HAP-1 (cell line): ENCODE data around the gene DOCK8.
A peak's percentile ranks its signal among the peaks of the same experiment; 100 is the strongest.

ENCODE experiments used
- DNase-seq, 2 experiments: peaks; one replicate each; pipeline ENCODE4 v3.0.0-alpha.2; 2016 to 2020; ENCODE audit warnings: low spot score in 2 of 2
- H3K27me3 ChIP-seq: fragments of 250-450 bp; sonication (Bioruptor Pico); 2 replicates; pipeline ENCODE4 v1.5.1; 2020; ENCODE audit warnings: low read depth, mild to moderate bottlenecking, moderate library complexity
- H3K36me3 ChIP-seq: fragments of 250-450 bp; sonication (Bioruptor Pico); replicated peaks from 2 replicates; pipeline ENCODE4 v1.5.1; 2020; ENCODE audit warnings: mild to moderate bottlenecking
- H3K4me1 ChIP-seq: fragments of 250-450 bp; sonication (Bioruptor Pico); 2 replicates; pipeline ENCODE4 v1.5.1; 2020; ENCODE audit warnings: mild to moderate bottlenecking
- H3K4me3 ChIP-seq: fragments of 250-450 bp; sonication (Bioruptor Pico); 2 replicates; pipeline ENCODE4 v1.5.1; 2020; ENCODE audit warnings: mild to moderate bottlenecking, moderate library complexity
- H3K9me3 ChIP-seq: fragments of 250-450 bp; sonication (Bioruptor Pico); 2 replicates; pipeline ENCODE4 v1.5.1; 2020; ENCODE audit warnings: mild to moderate bottlenecking, moderate library complexity
- in situ Hi-C: fragments of 300-500 bp; cut with MboI; formaldehyde crosslinking; loops from 3 replicates; pipeline ENCODE4 v1.14.3; 2020; ENCODE audit warnings: low sequenced_read_pairs, inconsistent platforms, mixed read lengths

The DOCK8 gene

GRCh38 chr9:426976-427375, 212.3 kb downstream of the DOCK8 start:
- in situ Hi-C loops = no loop called here
- no peak overlapping the region for H3K4me3 ChIP-seq
- H3K36me3 ChIP-seq = no peaks in the 10 kb centered on the region
- no peaks in the 10 kb centered on the region for H3K9me3 ChIP-seq
- DNase-seq = no peak
- no peaks in the 10 kb centered on the region for H3K27me3 ChIP-seq
- no peaks in the 10 kb centered on the region for H3K4me1 ChIP-seq

DNA sequence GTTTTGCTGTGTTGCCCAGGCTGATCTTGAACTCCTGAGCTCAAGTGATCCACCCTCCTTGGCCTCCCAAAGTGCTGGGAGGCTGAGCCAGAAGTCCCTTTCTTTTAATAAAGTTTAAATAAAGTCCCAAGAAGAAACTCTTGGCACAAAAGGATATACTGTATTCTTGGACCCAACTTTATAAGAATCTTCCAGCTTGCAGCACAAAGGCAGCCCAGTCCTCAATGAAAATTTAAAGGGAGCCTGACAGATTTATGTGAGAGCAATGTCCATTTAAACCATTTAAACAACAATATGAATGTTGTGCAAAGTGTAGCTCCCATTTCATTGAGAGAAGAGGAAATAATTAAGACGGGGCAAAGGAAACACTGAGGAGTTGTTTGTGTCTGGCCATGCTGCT, 217.0 kb downstream of the DOCK8 start:
- no peaks in the 10 kb centered on the region for H3K27me3 ChIP-seq
- in situ Hi-C loops = no loop called here
- H3K36me3 ChIP-seq = no peaks in the 10 kb centered on the region
- no peaks in the 10 kb centered on the region for H3K9me3 ChIP-seq
- H3K4me1 ChIP-seq = no peaks in the 10 kb centered on the region
- no peak overlapping the region for H3K4me3 ChIP-seq
- DNase-seq = no peak

GRCh38 chr9:436482-436881, 221.8 kb downstream of the DOCK8 start:
- no peak for DNase-seq
- in situ Hi-C loops = no loop called here
- H3K4me1 ChIP-seq = no peaks in the 10 kb centered on the region

GRCh38 chr9:437066-437465, 222.4 kb downstream of the DOCK8 start:
- Histone ChIP-seq H3K4me3 (no peak overlapping the region), H3K27me3 (no peaks in the 10 kb centered on the region), H3K9me3 (no peaks in the 10 kb centered on the region), H3K36me3 (no peaks in the 10 kb centered on the region), H3K4me1 (no peaks in the 10 kb centered on the region)
- in situ Hi-C loops = no loop called here
- DNase-seq = no peak

More at GRCh38 chr9:436482-436881, 221.8 kb downstream of the DOCK8 start:
- no peaks in the 10 kb centered on the region for H3K9me3 ChIP-seq
- H3K27me3 ChIP-seq = no peaks in the 10 kb centered on the region
- no peaks in the 10 kb centered on the region for H3K36me3 ChIP-seq
- H3K4me3 ChIP-seq = no peak overlapping the region

DNA sequence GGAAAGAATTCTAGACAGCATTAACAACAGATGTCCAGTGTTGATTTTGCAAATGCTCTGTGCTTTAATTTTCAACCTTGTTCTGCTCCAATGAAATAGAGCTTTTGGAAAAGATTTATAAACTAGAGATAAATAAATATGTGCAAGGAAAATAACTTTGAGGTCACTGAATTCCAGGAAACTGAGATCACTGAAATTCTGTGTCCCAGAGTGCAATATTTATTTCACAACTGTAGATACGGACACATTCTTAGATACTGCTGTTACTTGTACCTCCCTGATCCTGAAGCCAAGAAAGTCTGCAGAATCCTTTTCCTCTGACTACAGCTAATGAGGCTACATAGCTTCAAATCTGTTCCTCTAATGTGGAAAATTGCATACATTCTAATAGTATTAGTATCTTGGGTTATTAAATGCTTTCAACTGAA, 222.9 kb downstream of the DOCK8 start:
- Histone ChIP-seq H3K4me3 (no peak overlapping the region), H3K27me3 (no peaks in the 10 kb centered on the region), H3K36me3 (no peaks in the 10 kb centered on the region), H3K4me1 (no peaks in the 10 kb centered on the region), H3K9me3 (no peaks in the 10 kb centered on the region)
- DNase-seq = no peak
- in situ Hi-C loops = no loop called here

- in situ Hi-C loops = no loop called here
These were observed 223.4 kb downstream of the DOCK8 start for GRCh38 chr9:438066-438465.

GRCh38 chr9:438961-439768, 224.5 kb downstream of the DOCK8 start:
- no peak overlapping the region for H3K4me3 ChIP-seq
- in situ Hi-C loops = no loop called here
- no peaks in the 10 kb centered on the region for H3K36me3 ChIP-seq
- DNase-seq = no peak
- H3K4me1 ChIP-seq = no peaks in the 10 kb centered on the region
- no peaks in the 10 kb centered on the region for H3K27me3 ChIP-seq
- no peaks in the 10 kb centered on the region for H3K9me3 ChIP-seq

More at GRCh38 chr9:438066-438465, 223.4 kb downstream of the DOCK8 start:
- H3K4me1 ChIP-seq = no peaks in the 10 kb centered on the region
- no peaks in the 10 kb centered on the region for H3K36me3 ChIP-seq
- no peak for DNase-seq
- H3K9me3 ChIP-seq = no peaks in the 10 kb centered on the region
- H3K27me3 ChIP-seq = no peaks in the 10 kb centered on the region
- no peak overlapping the region for H3K4me3 ChIP-seq

GRCh38 chr9:441126-441525, 226.5 kb downstream of the DOCK8 start:
- Histone ChIP-seq H3K4me1 (peaks cover 7% of the 10 kb centered on the region), H3K36me3 (no peaks in the 10 kb centered on the region), H3K27me3 (no peaks in the 10 kb centered on the region), H3K9me3 (no peaks in the 10 kb centered on the region), H3K4me3 (no peak overlapping the region)
- DNase-seq = no peak
- in situ Hi-C loops = no loop called here

DNA sequence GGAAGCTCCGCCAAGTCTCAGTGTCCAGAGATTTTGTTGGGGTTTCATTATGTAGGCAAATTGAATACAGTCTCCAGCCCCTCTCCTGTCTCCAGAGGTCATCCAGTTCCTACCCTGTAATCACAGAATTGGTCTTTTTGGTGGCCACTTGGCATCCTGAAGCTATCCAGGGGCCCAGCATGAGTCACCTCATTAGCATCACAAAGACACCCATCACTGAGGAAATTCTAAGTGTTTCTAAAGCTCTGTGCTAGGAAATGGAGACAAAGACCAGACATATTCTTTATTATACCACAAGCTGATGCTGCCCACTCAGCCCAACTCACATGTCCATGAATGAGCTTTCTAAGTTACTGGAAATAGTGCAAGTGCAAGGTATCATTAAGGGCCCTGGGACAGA, 229.9 kb downstream of the DOCK8 start:
- Histone ChIP-seq H3K4me1 (peaks cover 7% of the 10 kb centered on the region), H3K27me3 (no peaks in the 10 kb centered on the region), H3K9me3 (no peaks in the 10 kb centered on the region), H3K36me3 (no peaks in the 10 kb centered on the region), H3K4me3 (no peak overlapping the region)
- peak; percentile 63 for DNase-seq
- in situ Hi-C loops = no loop called here

- Histone ChIP-seq H3K4me3 (no peak overlapping the region), H3K4me1 (peaks cover 7% of the 10 kb centered on the region), H3K36me3 (no peaks in the 10 kb centered on the region), H3K9me3 (no peaks in the 10 kb centered on the region), H3K27me3 (no peaks in the 10 kb centered on the region)
- in situ Hi-C loops = no loop called here
- peak in 1 of 2 experiments; percentile 28 for DNase-seq
These were observed 230.4 kb downstream of the DOCK8 start for GRCh38 chr9:445033-445432.

GRCh38 chr9:446074-446699, 231.5 kb downstream of the DOCK8 start:
- Histone ChIP-seq H3K4me3 (no peak overlapping the region), H3K4me1 (peaks cover 7% of the 10 kb centered on the region), H3K9me3 (no peaks in the 10 kb centered on the region), H3K27me3 (no peaks in the 10 kb centered on the region), H3K36me3 (no peaks in the 10 kb centered on the region)
- DNase-seq = no peak
- in situ Hi-C loops = no loop called here

- no peak for DNase-seq
- no peaks in the 10 kb centered on the region for H3K27me3 ChIP-seq
- H3K36me3 ChIP-seq = no peaks in the 10 kb centered on the region
- H3K9me3 ChIP-seq = no peaks in the 10 kb centered on the region
- peaks cover 7% of the 10 kb centered on the region for H3K4me1 ChIP-seq
- H3K4me3 ChIP-seq = no peak overlapping the region
- in situ Hi-C loops = no loop called here
These were observed 232.8 kb downstream of the DOCK8 start for GRCh38 chr9:447230-448025.

DNA sequence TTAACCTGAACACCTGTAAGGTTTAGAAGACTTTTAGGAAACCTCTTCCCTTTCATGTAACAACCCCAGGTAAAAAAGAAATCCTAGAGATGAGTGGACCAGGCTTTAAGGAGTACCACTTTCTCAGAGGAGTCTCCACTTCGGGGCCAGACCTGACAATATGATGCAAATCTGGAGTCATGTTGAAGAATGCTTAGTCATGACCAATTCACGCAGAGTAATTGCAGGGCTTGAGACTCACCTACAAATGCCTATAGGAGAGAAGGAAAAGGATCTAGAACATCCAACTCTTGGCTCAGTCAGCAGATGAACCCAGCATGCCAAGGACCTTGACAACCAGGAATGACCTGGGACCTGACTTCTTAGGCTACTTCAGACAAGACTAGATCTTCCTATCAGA, 235.4 kb downstream of the DOCK8 start:
- no peak for DNase-seq
- no peaks in the 10 kb centered on the region for H3K9me3 ChIP-seq
- no peaks in the 10 kb centered on the region for H3K4me1 ChIP-seq
- no peak overlapping the region for H3K4me3 ChIP-seq
- H3K36me3 ChIP-seq = no peaks in the 10 kb centered on the region
- H3K27me3 ChIP-seq = no peaks in the 10 kb centered on the region
- in situ Hi-C loops = no loop called here

DNA sequence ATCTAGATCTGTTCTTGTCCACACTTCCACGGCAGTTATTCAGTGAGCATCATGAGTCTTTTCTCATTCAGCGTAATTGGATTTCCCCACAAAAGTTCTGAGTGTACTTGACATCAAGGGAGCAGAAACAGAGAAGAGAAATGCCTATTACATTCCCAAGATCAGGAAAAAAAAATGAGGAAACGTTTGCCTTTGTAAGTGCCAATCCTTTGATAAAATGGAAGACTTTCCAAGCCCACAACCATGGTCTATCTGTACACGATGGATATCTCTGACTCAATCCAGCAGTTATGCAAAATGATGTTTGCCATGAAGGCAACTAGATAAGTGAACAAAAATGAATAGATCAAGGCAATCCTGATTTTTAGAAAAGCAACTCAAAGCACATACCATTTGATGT, 235.9 kb downstream of the DOCK8 start:
- no peaks in the 10 kb centered on the region for H3K36me3 ChIP-seq
- H3K4me1 ChIP-seq = no peaks in the 10 kb centered on the region
- in situ Hi-C loops = no loop called here
- H3K27me3 ChIP-seq = no peaks in the 10 kb centered on the region
- no peak overlapping the region for H3K4me3 ChIP-seq
- no peak for DNase-seq
- no peaks in the 10 kb centered on the region for H3K9me3 ChIP-seq
